HEK293 (cell line): ENCODE data around the gene PLCXD1.

Experiments
- KLF1 ChIP-seq: fragments of 450-650 bp; formaldehyde crosslinking; IDR thresholded peaks from 2 replicates; pipeline ENCODE4 v1.5.1; 2016; ENCODE audit warnings: missing biosample characterization, missing genetic modification characterization
- ZBTB21 ChIP-seq: fragments of 450-650 bp; formaldehyde crosslinking; IDR thresholded peaks from 2 replicates; pipeline ENCODE4 v1.5.1; 2017; ENCODE audit warnings: missing biosample characterization, missing genetic modification characterization
- ZNF514 ChIP-seq: fragments of 450-650 bp; formaldehyde crosslinking; IDR thresholded peaks from 2 replicates; pipeline ENCODE4 v1.5.1; 2016; ENCODE audit warnings: missing biosample characterization, missing genetic modification characterization
- TF ChIP-seq, protein P1 (sequence below): fragments of 450-650 bp; formaldehyde crosslinking; IDR thresholded peaks from 2 replicates; pipeline ENCODE4 v1.5.1; 2016; ENCODE audit warnings: missing biosample characterization, missing genetic modification characterization

DNA sequence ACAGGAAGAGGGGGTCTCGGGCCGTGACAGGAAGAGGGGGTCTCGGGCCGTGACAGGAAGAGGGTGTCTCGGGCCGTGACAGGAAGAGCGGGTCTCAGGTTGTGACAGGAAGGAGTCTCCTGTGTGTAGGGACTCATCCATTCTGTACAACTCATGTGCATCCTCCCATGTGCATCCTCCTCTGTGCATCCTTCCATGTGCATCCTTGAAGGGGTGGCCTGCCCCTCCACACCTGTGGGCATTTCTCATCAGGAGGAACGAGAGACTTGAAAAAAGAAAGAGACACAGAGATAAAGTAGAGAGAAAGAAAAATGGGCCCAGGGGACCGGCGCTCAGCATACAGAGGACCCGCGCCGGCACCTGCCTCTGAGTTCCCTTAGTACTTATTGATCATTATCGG, 30.2 kb upstream of the PLCXD1 start:
- TF ChIP-seq ZNF514 (tag by site-specific recombination), result no peak
- TF ChIP-seq, protein P1, sequence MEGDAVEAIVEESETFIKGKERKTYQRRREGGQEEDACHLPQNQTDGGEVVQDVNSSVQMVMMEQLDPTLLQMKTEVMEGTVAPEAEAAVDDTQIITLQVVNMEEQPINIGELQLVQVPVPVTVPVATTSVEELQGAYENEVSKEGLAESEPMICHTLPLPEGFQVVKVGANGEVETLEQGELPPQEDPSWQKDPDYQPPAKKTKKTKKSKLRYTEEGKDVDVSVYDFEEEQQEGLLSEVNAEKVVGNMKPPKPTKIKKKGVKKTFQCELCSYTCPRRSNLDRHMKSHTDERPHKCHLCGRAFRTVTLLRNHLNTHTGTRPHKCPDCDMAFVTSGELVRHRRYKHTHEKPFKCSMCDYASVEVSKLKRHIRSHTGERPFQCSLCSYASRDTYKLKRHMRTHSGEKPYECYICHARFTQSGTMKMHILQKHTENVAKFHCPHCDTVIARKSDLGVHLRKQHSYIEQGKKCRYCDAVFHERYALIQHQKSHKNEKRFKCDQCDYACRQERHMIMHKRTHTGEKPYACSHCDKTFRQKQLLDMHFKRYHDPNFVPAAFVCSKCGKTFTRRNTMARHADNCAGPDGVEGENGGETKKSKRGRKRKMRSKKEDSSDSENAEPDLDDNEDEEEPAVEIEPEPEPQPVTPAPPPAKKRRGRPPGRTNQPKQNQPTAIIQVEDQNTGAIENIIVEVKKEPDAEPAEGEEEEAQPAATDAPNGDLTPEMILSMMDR (tag by site-specific recombination), result no peak
- TF ChIP-seq KLF1 (tag by site-specific recombination), result no peak
- TF ChIP-seq ZBTB21 (tag by site-specific recombination), result no peak
